Measurements from ENCODE around the gene NMNAT2.

DNA sequence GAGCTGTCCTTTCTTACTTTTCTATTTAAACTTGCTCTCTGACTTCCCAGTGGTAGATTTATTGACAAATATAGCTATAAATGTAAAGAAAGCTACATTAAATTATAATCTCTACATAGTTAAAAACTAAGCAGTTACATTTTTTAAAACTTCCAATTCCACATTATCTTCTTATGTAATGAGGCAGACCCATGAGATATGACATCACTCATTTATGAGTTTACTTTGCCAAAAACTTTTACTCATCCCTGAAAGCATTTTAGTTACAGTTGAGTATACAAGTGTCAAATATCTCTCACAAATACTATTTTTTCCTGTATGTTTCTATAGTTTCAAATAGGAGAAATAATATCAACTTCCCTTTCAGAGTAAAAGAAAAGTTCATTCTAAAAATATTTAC, 3.8 kb downstream of the NMNAT2 start:
- TF ChIP-seq POLR2A (IDR thresholded peaks at IDR 0.05; ENCODE audit: extremely low read depth, insufficient read length): no peak
- TF ChIP-seq CTCF (IDR thresholded peaks at IDR 0.05; ENCODE audit: low read depth, low read length): no peak
- no peak for TF ChIP-seq MAX (IDR thresholded peaks at IDR 0.05; ENCODE audit: low read depth, low read length)
